Endodermal cell (in vitro differentiated cells): Measurements from ENCODE around the gene SNX9. TPM values are rescaled to one million over a fixed set of nuclear protein-coding genes. Genes with fewer than 3 reads are reported as not detected.

Source experiments
- DNase-seq: peaks from one replicate; pipeline ENCODE4 v3.0.0-alpha.2; 2017
- H3K27ac ChIP-seq: 2 replicates; pipeline ENCODE4 v1.5.1; 2013; ENCODE audit warnings: mild to moderate bottlenecking, low read depth, low read length, moderate library complexity
- H3K27me3 ChIP-seq: 2 replicates; pipeline ENCODE4 v1.6.1; 2013; ENCODE audit warnings: mild to moderate bottlenecking, low read length, moderate library complexity; ENCODE audit not compliant: insufficient read depth, control insufficient read depth, poor library complexity, severe bottlenecking
- H3K36me3 ChIP-seq: 2 replicates; pipeline ENCODE4 v1.7.0; 2013; ENCODE audit warnings: mild to moderate bottlenecking, low read length, moderate library complexity; ENCODE audit not compliant: control insufficient read depth, insufficient read depth
- H3K4me1 ChIP-seq: one replicate; pipeline ENCODE4 v1.7.0; 2013; ENCODE audit warnings: low read length; ENCODE audit not compliant: control insufficient read depth, insufficient read depth
- H3K4me3 ChIP-seq: 2 replicates; pipeline ENCODE4 v1.5.1; 2013; ENCODE audit warnings: mild to moderate bottlenecking, low read length, moderate library complexity
- H3K9ac ChIP-seq: 2 replicates; pipeline ENCODE4 v1.6.1; 2013; ENCODE audit warnings: mild to moderate bottlenecking, low read length, moderate library complexity; ENCODE audit not compliant: poor library complexity, severe bottlenecking; ENCODE audit errors: extremely low read depth
- H3K9me3 ChIP-seq: 2 replicates; pipeline ENCODE4 v1.6.1; 2013; ENCODE audit warnings: mild to moderate bottlenecking, low read length, moderate library complexity; ENCODE audit not compliant: control insufficient read depth
- H3K27ac Mint-ChIP-seq: 2 replicates; pipeline ENCODE4 v1.8.0; 2020; ENCODE audit warnings: mixed read lengths
- H3K27me3 Mint-ChIP-seq: 2 replicates; pipeline ENCODE4 v1.8.0; 2021; ENCODE audit warnings: mild to moderate bottlenecking, mixed read lengths; ENCODE audit not compliant: insufficient read depth
- H3K36me3 Mint-ChIP-seq: 2 replicates; pipeline ENCODE4 v1.8.0; 2020; ENCODE audit warnings: low read depth, mixed read lengths
- H3K4me1 Mint-ChIP-seq: 2 replicates; pipeline ENCODE4 v1.8.0; 2020; ENCODE audit warnings: mixed read lengths
- H3K4me3 Mint-ChIP-seq: 2 replicates; pipeline ENCODE4 v1.8.0; 2020; ENCODE audit warnings: mild to moderate bottlenecking, moderate library complexity, mixed read lengths
- H3K9me3 Mint-ChIP-seq: 2 replicates; pipeline ENCODE4 v1.8.0; 2020; ENCODE audit warnings: mild to moderate bottlenecking, mixed read lengths
- WGBS, 2 experiments: methylation state at CpG; one replicate each; pipeline versions ENCODE4 v1.1.5 to v1.1.7; 2013; ENCODE audit warnings: missing lambda C conversion rate in 2 of 2, mixed read lengths in 1 of 2; ENCODE audit not compliant: insufficient coverage in 1 of 2, insufficient read length in 1 of 2; 5-methylcytosine and 5-hydroxymethylcytosine counted together
- total RNA-seq, 2 donors: library from RNA; stranded (reverse); fragmentation: NEBNext Ultra II Directional in 1 of 2; extraction: Animal tissue kit (Norgen Biotek cat#: 25700) in 1 of 2; gene quantifications; 2 replicates in 1 of 2; 3 replicates in 1 of 2; pipeline ENCODE4 v1.2.1, GENCODE V29; 2021
- TF ChIP-seq, protein P1 (sequence below): fragments of 200-600 bp; sonication (generic); conservative IDR thresholded peaks from 2 replicates; pipeline ENCODE4 v1.5.0; 2021; ENCODE audit warnings: antibody characterized with exemption, mild to moderate bottlenecking

The SNX9 gene
- total RNA-seq, 2 donors from 2014 or later: 30.6 to 33.0 TPM

DNA sequence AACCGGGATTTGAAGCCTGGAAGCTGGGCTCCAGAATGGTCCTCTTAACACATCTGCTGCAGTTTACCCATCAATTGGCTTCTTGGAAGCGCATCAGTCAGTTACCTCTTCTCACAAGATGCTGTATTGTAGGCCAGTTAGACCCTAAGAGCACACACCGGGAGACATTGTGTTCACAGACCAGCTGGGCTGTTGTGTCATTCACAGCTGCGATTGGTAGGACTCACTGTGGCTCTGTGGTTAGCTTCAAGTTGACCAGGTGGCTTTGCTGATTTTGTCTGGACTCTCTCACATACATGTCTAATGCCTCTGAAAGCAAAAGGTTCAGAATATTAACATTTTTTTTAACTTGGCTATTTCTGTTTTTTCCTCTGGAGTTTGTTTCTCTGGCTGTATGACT is 64.8 kb downstream of the SNX9 start:
- Mint-ChIP-seq H3K4me3 (no peak overlapping the region), H3K27ac (no peak overlapping the region), H3K9me3 (no peaks in the 10 kb centered on the region), H3K36me3 (peaks cover 43% of the 10 kb centered on the region), H3K4me1 (peaks cover 27% of the 10 kb centered on the region), H3K27me3 (no peaks in the 10 kb centered on the region)
- Histone ChIP-seq H3K4me3 (no peak overlapping the region), H3K27me3 (no peaks in the 10 kb centered on the region), H3K4me1 (peaks cover 4% of the 10 kb centered on the region), H3K27ac (no peak overlapping the region), H3K9me3 (no peaks in the 10 kb centered on the region), H3K9ac (no peak overlapping the region), H3K36me3 (peaks cover 53% of the 10 kb centered on the region)
- DNase-seq: no peak
- WGBS, 2 experiments: 91 to 95% methylated on average over 4 of the region's 4 CpGs
- TF ChIP-seq, protein P1, sequence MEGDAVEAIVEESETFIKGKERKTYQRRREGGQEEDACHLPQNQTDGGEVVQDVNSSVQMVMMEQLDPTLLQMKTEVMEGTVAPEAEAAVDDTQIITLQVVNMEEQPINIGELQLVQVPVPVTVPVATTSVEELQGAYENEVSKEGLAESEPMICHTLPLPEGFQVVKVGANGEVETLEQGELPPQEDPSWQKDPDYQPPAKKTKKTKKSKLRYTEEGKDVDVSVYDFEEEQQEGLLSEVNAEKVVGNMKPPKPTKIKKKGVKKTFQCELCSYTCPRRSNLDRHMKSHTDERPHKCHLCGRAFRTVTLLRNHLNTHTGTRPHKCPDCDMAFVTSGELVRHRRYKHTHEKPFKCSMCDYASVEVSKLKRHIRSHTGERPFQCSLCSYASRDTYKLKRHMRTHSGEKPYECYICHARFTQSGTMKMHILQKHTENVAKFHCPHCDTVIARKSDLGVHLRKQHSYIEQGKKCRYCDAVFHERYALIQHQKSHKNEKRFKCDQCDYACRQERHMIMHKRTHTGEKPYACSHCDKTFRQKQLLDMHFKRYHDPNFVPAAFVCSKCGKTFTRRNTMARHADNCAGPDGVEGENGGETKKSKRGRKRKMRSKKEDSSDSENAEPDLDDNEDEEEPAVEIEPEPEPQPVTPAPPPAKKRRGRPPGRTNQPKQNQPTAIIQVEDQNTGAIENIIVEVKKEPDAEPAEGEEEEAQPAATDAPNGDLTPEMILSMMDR: no peak

DNA sequence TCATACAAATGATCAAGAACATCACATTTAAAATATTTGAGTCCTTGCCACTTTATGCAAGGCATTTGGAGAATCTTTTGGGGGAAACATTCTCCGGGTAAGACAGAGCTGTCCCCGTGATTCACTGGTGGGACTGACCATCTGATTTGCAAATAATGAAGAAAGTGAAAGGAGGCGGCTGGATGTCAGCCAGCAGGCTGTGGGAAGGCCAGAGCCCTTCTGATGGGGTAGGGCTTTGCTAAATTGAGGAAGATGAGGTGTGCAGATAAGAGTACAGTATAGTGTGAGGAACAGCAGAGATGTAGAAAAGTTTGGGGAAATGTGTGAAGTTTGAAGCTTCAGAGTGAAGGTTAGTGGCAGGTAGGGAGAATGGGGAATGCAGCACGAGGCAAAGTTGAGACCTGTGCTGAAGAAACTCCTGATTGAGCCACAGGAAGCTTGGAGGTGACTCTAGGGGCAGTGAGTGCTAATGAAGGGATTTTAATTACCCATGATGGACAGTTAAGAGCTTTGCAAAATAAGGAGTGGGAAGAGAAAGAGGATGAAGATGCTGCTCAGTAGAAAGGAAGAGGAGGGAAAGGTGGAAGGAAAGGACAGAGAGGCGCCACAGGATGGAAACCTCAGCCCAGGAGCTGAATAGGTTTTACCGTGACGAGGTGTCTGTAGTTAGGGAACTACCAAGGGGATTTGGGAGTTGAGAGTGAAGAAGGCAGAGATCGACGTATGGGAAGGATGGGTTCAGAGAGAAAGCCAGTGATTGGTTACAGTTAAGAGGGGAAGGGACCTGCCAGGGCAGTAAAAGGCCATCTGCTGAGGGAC is 68.7 kb downstream of the SNX9 start:
- Histone ChIP-seq H3K27ac (no peak overlapping the region), H3K4me3 (no peak overlapping the region), H3K9ac (no peak overlapping the region), H3K9me3 (no peaks in the 10 kb centered on the region), H3K4me1 (peaks cover 4% of the 10 kb centered on the region), H3K36me3 (peaks cover 32% of the 10 kb centered on the region), H3K27me3 (no peaks in the 10 kb centered on the region)
- H3K27me3 Mint-ChIP-seq: no peaks in the 10 kb centered on the region
- TF ChIP-seq, protein P1: no peak
- no peaks in the 10 kb centered on the region for H3K9me3 Mint-ChIP-seq
- H3K36me3 Mint-ChIP-seq: peaks cover 31% of the 10 kb centered on the region
- 87 to 89% methylated on average over 4 to 9 of the region's 9 CpGs for WGBS, 2 experiments
- DNase-seq: no peak
- peaks cover 34% of the 10 kb centered on the region for H3K4me1 Mint-ChIP-seq
- H3K27ac Mint-ChIP-seq: no peak overlapping the region
- no peak overlapping the region for H3K4me3 Mint-ChIP-seq

DNA sequence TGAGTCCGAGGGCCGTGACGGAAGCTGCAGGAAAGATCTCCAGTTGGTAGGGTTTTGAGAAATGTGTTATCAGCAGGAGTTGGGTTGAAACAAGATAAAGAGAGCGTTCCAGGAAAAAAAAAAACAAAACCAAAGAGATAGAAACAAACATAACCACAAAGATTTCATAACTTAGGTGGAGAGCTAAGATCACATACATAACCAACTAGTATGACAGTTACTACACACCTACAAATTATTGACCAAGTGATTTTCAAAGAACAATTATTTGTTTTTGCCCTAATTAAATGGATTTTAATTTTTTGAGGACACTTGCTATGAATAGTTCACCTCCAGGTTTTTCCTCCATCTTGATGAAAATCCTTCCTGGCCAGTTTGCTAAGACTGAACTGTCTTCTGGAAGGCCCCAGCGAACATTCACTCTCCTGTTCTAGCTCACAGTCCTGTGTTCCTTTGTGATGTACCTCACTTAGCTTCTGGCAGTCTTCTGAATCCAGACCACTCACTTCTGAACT is 69.4 kb downstream of the SNX9 start:
- WGBS, 2 experiments: 90 to 100% methylated on average over 1 to 5 of the region's 5 CpGs
- Mint-ChIP-seq H3K36me3 (peaks cover 30% of the 10 kb centered on the region), H3K4me3 (no peak overlapping the region), H3K27me3 (no peaks in the 10 kb centered on the region), H3K9me3 (peaks cover 4% of the 10 kb centered on the region), H3K4me1 (peaks cover 39% of the 10 kb centered on the region), H3K27ac (no peak overlapping the region)
- Histone ChIP-seq H3K4me1 (peaks cover 4% of the 10 kb centered on the region), H3K4me3 (no peak overlapping the region), H3K27ac (no peak overlapping the region), H3K36me3 (peaks cover 30% of the 10 kb centered on the region), H3K27me3 (no peaks in the 10 kb centered on the region), H3K9me3 (no peaks in the 10 kb centered on the region), H3K9ac (no peak overlapping the region)
- TF ChIP-seq, protein P1: no peak
- DNase-seq: no peak
